HEK293T (cell line): ENCODE measurements around the gene SRM.
"Not testable (repeated sequence)": the region's sequence is repeated elsewhere in the genome, so short reads cannot be mapped to it uniquely, and the experiment has no call there.

Source experiments
- CTCF ChIA-PET: fragments of 350-600 bp; formaldehyde crosslinking; extraction: SDS; loops from one replicate; lab custom pipeline; 2021; ENCODE audit warnings: antibody characterized with exemption, inconsistent platforms; lab: Yijun Ruan, JAX
- POLR2A ChIA-PET: fragments of 350-600 bp; formaldehyde crosslinking; extraction: SDS; loops from one replicate; lab custom pipeline; 2020; ENCODE audit warnings: antibody characterized with exemption, inconsistent platforms; lab: Yijun Ruan, JAX
- DNase-seq: peaks from one replicate; pipeline ENCODE4 v3.0.0; 2012; ENCODE audit warnings: mixed read lengths; ENCODE audit errors: extremely low spot score
- ARNT ChIP-seq: fragments of 450-650 bp; IDR thresholded peaks from 2 replicates; pipeline ENCODE4 v1.6.1; 2017; ENCODE audit warnings: mild to moderate bottlenecking
- BHLHE40 ChIP-seq: fragments of 450-650 bp; IDR thresholded peaks from 2 replicates; pipeline ENCODE4 v1.6.1; 2016; ENCODE audit warnings: mild to moderate bottlenecking, moderate library complexity, borderline replicate concordance
- CTBP1 ChIP-seq: fragments of 450-650 bp; IDR thresholded peaks from 2 replicates; pipeline ENCODE4 v1.6.1; 2016; ENCODE audit warnings: borderline replicate concordance
- ELF4 ChIP-seq: fragments of 450-650 bp; IDR thresholded peaks from 2 replicates; pipeline ENCODE4 v1.6.1; 2017; ENCODE audit warnings: antibody characterized with exemption
- FOXA1 ChIP-seq: fragments of 450-650 bp; IDR thresholded peaks from 2 replicates; pipeline ENCODE4 v1.6.1; 2016; ENCODE audit warnings: mild to moderate bottlenecking
- FOXK2 ChIP-seq: fragments of 450-650 bp; IDR thresholded peaks from 2 replicates; pipeline ENCODE4 v1.6.1; 2016; ENCODE audit warnings: mild to moderate bottlenecking
- FOXM1 ChIP-seq: fragments of 450-650 bp; IDR thresholded peaks from 2 replicates; pipeline ENCODE4 v1.6.1; 2017; ENCODE audit warnings: mild to moderate bottlenecking, borderline replicate concordance
- HDGF ChIP-seq: fragments of 450-650 bp; IDR thresholded peaks from 2 replicates; pipeline ENCODE4 v1.6.1; 2017; ENCODE audit warnings: antibody characterized with exemption, borderline replicate concordance
- L3MBTL2 ChIP-seq: fragments of 450-650 bp; conservative IDR thresholded peaks from 2 replicates; pipeline ENCODE4 v1.6.1; 2016; ENCODE audit warnings: mild to moderate bottlenecking
- LEF1 ChIP-seq: fragments of 450-650 bp; IDR thresholded peaks from 2 replicates; pipeline ENCODE4 v1.6.1; 2017; ENCODE audit warnings: mild to moderate bottlenecking, borderline replicate concordance
- NFRKB ChIP-seq: fragments of 450-650 bp; IDR thresholded peaks from 2 replicates; pipeline ENCODE4 v1.6.1; 2016; ENCODE audit warnings: mild to moderate bottlenecking, moderate library complexity
- SP1 ChIP-seq: fragments of 450-650 bp; IDR thresholded peaks from 2 replicates; pipeline ENCODE4 v1.6.1; 2017
- SUZ12 ChIP-seq: fragments of 450-650 bp; IDR thresholded peaks from 2 replicates; pipeline ENCODE4 v1.6.1; 2016; ENCODE audit warnings: mild to moderate bottlenecking
- TARDBP ChIP-seq: fragments of 450-650 bp; IDR thresholded peaks from 2 replicates; pipeline ENCODE4 v1.6.1; 2016
- ZNF384 ChIP-seq: fragments of 450-650 bp; IDR thresholded peaks from 2 replicates; pipeline ENCODE4 v1.6.1; 2016
- TF ChIP-seq, protein P1 (sequence below): fragments of 450-650 bp; IDR thresholded peaks from 2 replicates; pipeline ENCODE4 v1.6.1; 2016

The SRM gene

DNA sequence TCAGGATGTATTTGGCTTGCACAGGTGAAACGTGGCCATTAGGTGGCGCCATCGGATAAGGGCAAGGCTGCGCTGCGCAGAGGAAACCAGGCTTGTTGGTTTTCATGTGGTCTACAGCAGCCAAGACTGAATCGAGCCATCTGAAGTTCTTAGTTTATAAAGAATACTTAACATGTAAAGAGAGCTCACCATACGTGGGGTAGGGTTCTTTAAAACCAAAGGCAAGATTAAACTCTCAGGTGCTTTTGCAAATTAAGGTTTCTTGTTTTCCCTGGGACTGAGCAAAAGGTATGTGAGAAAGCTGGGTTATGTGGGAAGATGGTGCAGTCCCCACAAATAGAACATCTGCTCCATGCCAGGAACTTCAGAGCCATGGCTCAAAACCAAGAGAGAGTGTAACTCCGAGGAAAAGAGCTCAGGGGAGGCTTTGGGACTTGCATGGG, 22.1 kb downstream of the SRM start:
- POLR2A ChIA-PET: interaction anchor here (1.0 to 1.7 kb wide), 5 partner anchors 16 to 61 kb away, joined by 3 to 8 read pairs (median 6); partner anchors contain the start of genes EXOSC10 and SRM
- CTCF ChIA-PET: interaction anchor here (0.6 to 2.0 kb wide), 32 partner anchors 9 to 613 kb away, joined by 3 to 20 read pairs (median 4); partner anchors contain the start of gene SRM
- peak; percentile 88 for DNase-seq
- TF ChIP-seq ELF4: no peak
- no peak for TF ChIP-seq HDGF
- TF ChIP-seq TARDBP: no peak
- no peak for TF ChIP-seq NFRKB
- TF ChIP-seq, protein P1, sequence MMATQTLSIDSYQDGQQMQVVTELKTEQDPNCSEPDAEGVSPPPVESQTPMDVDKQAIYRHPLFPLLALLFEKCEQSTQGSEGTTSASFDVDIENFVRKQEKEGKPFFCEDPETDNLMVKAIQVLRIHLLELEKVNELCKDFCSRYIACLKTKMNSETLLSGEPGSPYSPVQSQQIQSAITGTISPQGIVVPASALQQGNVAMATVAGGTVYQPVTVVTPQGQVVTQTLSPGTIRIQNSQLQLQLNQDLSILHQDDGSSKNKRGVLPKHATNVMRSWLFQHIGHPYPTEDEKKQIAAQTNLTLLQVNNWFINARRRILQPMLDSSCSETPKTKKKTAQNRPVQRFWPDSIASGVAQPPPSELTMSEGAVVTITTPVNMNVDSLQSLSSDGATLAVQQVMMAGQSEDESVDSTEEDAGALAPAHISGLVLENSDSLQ: no peak
- no peak for TF ChIP-seq ZNF384
- TF ChIP-seq FOXM1: no peak
- TF ChIP-seq CTBP1: no peak
- no peak for TF ChIP-seq SUZ12
- TF ChIP-seq LEF1: no peak
- no peak for TF ChIP-seq L3MBTL2
- no peak for TF ChIP-seq ARNT
- no peak for TF ChIP-seq BHLHE40
- TF ChIP-seq FOXA1: no peak
- no peak for TF ChIP-seq FOXK2

DNA sequence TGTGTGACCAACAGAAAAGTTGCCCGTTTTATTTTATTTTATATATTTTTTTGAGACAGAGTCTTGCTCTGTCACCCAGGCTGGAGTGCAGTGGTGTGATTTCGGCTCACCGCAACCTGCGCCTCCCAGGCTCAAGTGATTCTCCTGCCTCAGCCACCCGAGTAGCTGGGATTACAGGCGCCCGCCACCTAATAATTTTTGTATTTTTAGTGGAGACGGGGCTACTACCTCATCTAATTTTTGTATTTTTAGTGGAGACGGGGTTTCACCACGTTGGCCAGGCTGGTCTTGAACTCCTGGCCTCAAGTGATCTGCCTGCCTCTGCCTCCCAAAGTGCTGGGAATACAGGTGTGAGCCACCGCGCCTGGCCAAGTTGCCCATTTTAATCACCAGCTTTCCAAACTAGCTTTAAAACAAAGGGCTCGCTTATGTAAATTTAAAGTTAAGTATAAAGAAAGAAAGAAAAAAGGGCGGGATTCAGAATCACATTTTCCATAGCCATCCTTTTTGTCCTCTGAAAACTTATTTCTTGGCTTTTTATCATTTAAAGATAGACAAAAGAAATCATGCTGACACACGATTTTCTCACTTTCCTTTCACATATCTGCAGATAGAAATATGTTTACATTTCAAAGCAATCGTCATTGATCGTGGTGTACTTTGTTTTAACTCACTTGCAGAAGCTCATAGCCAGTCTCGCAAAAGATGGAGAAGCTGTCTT, 22.6 kb downstream of the SRM start:
- ChIA-PET CTCF (interaction anchor here (0.6 to 2.0 kb wide), 29 partner anchors 8 to 613 kb away, joined by 3 to 20 read pairs (median 4); partner anchors contain the start of gene SRM), POLR2A (interaction anchor here (1.0 to 1.7 kb wide), 5 partner anchors 17 to 62 kb away, joined by 3 to 8 read pairs (median 6); partner anchors contain the start of genes EXOSC10 and SRM)
- not testable (repeated sequence) for DNase-seq

DNA sequence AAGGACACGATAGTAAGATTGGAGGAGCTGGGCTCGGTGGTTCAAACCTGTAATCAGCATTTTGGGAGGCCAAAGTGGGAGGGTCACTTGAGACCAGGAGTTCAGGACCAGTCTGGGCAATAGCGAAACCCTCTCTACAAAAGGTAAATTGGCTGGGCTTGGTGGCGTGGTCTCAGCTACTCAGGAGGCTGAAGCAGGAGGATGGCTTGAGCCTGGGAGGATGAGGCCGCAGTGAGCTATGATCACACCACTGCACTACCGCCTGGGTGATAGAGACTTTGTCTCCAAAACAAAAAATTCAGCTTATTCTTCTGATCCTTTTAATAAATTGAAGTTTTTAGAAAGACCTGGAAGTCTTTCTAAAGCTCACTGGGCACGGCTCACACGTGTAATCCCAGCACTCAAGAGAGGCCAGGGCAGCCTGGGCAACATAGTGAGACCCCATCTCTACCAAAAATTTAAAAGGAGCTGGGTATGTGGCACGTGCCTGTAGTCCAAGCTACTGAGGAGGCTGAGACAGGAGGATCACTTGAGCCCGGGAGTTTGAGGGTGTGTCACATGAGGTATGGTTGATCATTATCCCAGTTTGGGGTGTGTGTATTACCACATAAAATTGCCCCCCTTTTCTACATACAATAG, 28.1 kb downstream of the SRM start:
- TF ChIP-seq BHLHE40: no peak
- TF ChIP-seq HDGF: no peak
- no peak for TF ChIP-seq SUZ12
- no peak for TF ChIP-seq CTBP1
- no peak for TF ChIP-seq ELF4
- no peak for TF ChIP-seq SP1
- no peak for TF ChIP-seq FOXM1
- no peak for TF ChIP-seq LEF1
- no peak for TF ChIP-seq FOXK2
- TF ChIP-seq TARDBP: no peak
- TF ChIP-seq FOXA1: no peak
- TF ChIP-seq NFRKB: no peak
- TF ChIP-seq ARNT: no peak
- TF ChIP-seq, protein P1: no peak
- no peak for TF ChIP-seq ZNF384
- no peak for TF ChIP-seq L3MBTL2
- ChIA-PET POLR2A (interaction anchor here (0.9 kb wide), 1 partner anchor 68 kb away, joined by 3 read pairs; the partner anchor contains the start of gene EXOSC10), CTCF (interaction anchor here (0.6 to 1.2 kb wide), 3 partner anchors 32 to 573 kb away, joined by 3 read pairs; no protein-coding TSS in a partner anchor)
- no peak for DNase-seq

GRCh38 chr1:11030865-11031264, 29.0 kb downstream of the SRM start:
- ChIA-PET POLR2A (no interaction called here), CTCF (no interaction called here)
- TF ChIP-seq SP1: no peak
- DNase-seq: no peak

DNA sequence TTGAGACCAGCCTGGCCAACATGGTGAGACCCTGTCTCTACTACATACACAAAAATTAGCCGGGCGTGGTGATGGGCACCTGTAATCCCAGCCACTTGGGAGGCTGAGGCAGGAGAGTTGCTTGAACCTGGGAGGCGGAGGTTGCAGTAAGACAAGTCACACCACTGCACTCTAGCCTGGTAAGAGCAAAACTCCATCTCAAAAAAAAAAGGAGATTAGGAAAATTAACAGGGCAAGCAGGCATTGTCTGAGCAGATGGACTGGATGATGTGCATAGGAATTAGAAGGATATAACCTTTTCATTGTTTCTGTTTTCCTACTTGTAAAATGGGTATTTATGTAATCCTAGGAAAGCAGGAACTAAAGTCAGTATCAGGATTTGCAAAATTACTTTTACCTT, 31.8 kb downstream of the SRM start:
- TF ChIP-seq CTBP1 (no peak), SP1 (no peak), FOXA1 (no peak), L3MBTL2 (no peak), SUZ12 (no peak), NFRKB (no peak), HDGF (no peak)
- DNase-seq: no peak
- POLR2A ChIA-PET: no interaction called here
- CTCF ChIA-PET: no interaction called here

DNA sequence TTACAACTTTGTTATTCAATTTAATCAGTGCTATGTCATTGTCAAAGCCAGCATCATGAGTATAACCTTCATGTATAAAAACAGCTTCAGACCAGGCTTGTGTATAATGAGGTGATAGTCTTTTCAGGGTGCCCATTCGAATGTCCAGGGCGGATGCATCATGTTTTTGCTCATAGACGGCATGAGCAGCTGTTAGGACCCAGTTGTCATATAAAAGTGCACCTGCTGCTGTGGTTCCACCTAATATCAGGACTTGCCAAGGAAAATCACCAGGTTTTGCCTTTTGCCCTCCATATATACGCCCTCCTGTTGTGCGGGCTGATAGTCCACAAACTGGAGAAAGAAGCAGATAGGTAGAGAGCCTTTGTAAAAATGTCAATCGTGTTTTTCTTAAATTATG, 32.5 kb downstream of the SRM start:
- ChIA-PET CTCF (interaction anchor here (0.7 kb wide), 1 partner anchor 11 kb away, joined by 4 read pairs; no protein-coding TSS in a partner anchor), POLR2A (no interaction called here)
- no peak for TF ChIP-seq FOXA1
- TF ChIP-seq FOXM1: no peak
- no peak for TF ChIP-seq ELF4
- no peak for TF ChIP-seq SUZ12
- no peak for TF ChIP-seq LEF1
- TF ChIP-seq L3MBTL2: no peak
- no peak for TF ChIP-seq SP1
- TF ChIP-seq ZNF384: no peak
- TF ChIP-seq HDGF: no peak
- TF ChIP-seq NFRKB: no peak
- no peak for TF ChIP-seq BHLHE40
- no peak for TF ChIP-seq FOXK2
- no peak for TF ChIP-seq TARDBP
- TF ChIP-seq, protein P1: no peak
- TF ChIP-seq CTBP1: no peak
- no peak for TF ChIP-seq ARNT
- no peak for DNase-seq
